A673 (cell line): Measurements from ENCODE around the gene LRP1B. TPM values are rescaled to one million over a fixed set of nuclear protein-coding genes. Genes with fewer than 3 reads are reported as not detected.

Experiments used
- BruUV-seq: library from RNA; stranded (reverse); fragments of 400-500 nt; replicated peaks from 2 replicates; lab custom pipeline; 2021; lab: Mats Ljungman, UMichigan
- CTCF ChIA-PET: fragments of 300-600 bp; sonication (Branson Sonifier 250); formaldehyde crosslinking; loops from one replicate; lab custom pipeline; 2022; ENCODE audit warnings: antibody characterized with exemption; lab: Charles Lee
- POLR2A ChIA-PET: fragments of 300-600 bp; sonication (Branson Sonifier 250); formaldehyde crosslinking; loops from one replicate; lab custom pipeline; 2022; ENCODE audit warnings: antibody characterized with exemption; ENCODE audit not compliant: low non-redundant PET; lab: Charles Lee
- DNase-seq: peaks from one replicate; pipeline ENCODE4 v3.0.0-alpha.2; 2015; ENCODE audit warnings: low spot score
- H3K27ac ChIP-seq: fragments of 200-600 bp; sonication (generic); 2 replicates; pipeline ENCODE4 v1.5.1; 2016; ENCODE audit warnings: mixed run types, low read depth, mild to moderate bottlenecking, mixed read lengths, antibody characterized with exemption, low read length; ENCODE audit not compliant: poor library complexity, severe bottlenecking
- H3K27me3 ChIP-seq: fragments of 200-600 bp; sonication (generic); replicated peaks from 2 replicates; pipeline ENCODE4 v1.6.1; 2017; ENCODE audit warnings: mixed run types, low read depth, mild to moderate bottlenecking, mixed read lengths, antibody characterized with exemption, low read length; ENCODE audit not compliant: insufficient read depth, poor library complexity
- H3K36me3 ChIP-seq: fragments of 200-600 bp; sonication (generic); 2 replicates; pipeline ENCODE4 v1.6.1; 2016; ENCODE audit warnings: mixed run types, mild to moderate bottlenecking, mixed read lengths, antibody characterized with exemption, low read length; ENCODE audit not compliant: insufficient read depth, poor library complexity, severe bottlenecking
- H3K4me1 ChIP-seq: fragments of 200-600 bp; sonication (generic); 2 replicates; pipeline ENCODE4 v1.6.1; 2017; ENCODE audit warnings: mixed run types, mild to moderate bottlenecking, mixed read lengths, antibody characterized with exemption, low read length; ENCODE audit not compliant: insufficient read depth, poor library complexity, severe bottlenecking
- H3K4me3 ChIP-seq: fragments of 200-600 bp; sonication (generic); 2 replicates; pipeline ENCODE4 v1.5.1; 2016; ENCODE audit warnings: low read depth, mixed run types, mild to moderate bottlenecking, mixed read lengths, low read length; ENCODE audit not compliant: poor library complexity, severe bottlenecking
- H3K9me3 ChIP-seq: fragments of 200-600 bp; sonication (generic); 2 replicates; pipeline ENCODE4 v1.6.1; 2016; ENCODE audit warnings: mixed run types, low read depth, mild to moderate bottlenecking, mixed read lengths, antibody characterized with exemption, low read length; ENCODE audit not compliant: poor library complexity, severe bottlenecking
- CTCF ChIP-seq: fragments of 300-800, 200-600 bp; sonication (generic); conservative IDR thresholded peaks from 2 replicates; pipeline ENCODE4 v1.5.1; 2017; ENCODE audit warnings: low read depth, mild to moderate bottlenecking, antibody characterized with exemption, low read length, moderate library complexity, mixed read lengths
- EZH2 ChIP-seq: fragments of 200-600 bp; sonication (generic); IDR thresholded peaks from 2 replicates; pipeline ENCODE4 v1.6.1; 2017; ENCODE audit warnings: borderline replicate concordance, low read depth, mild to moderate bottlenecking, mixed read lengths, antibody characterized with exemption, low read length; ENCODE audit not compliant: poor library complexity, severe bottlenecking
- intact Hi-C: fragments of 100-400 bp; cut with micrococcal nuclease; formaldehyde crosslinking; loops from one replicate; pipeline ENCODE4 v1.10.0; 2022; ENCODE audit not compliant: unreplicated experiment
- total RNA-seq: library from RNA; stranded (reverse); gene quantifications from 2 replicates; pipeline ENCODE4 v1.2.3, GENCODE V29; 2021

LRP1B gene
- total RNA-seq, 1 experiment from 2014 or later, result 9.9 TPM

- no peaks in the 10 kb centered on the region for H3K27me3 ChIP-seq
- no peaks in the 10 kb centered on the region for H3K36me3 ChIP-seq
- peak; percentile 10 for DNase-seq
- no peaks in the 10 kb centered on the region for H3K9me3 ChIP-seq
- CTCF ChIA-PET, result no interaction called here
- H3K4me3 ChIP-seq, result no peak overlapping the region
- no TSS peak for BruUV-seq
- H3K4me1 ChIP-seq, result no peaks in the 10 kb centered on the region
- POLR2A ChIA-PET, result no interaction called here
- intact Hi-C loops, result no loop called here
- no peak overlapping the region for H3K27ac ChIP-seq
- TF ChIP-seq CTCF (no peak), EZH2 (no peak)
Measured at GRCh38 chr2:140990416-140990815, 1140.4 kb downstream of the LRP1B start.

GRCh38 chr2:140988597-140988996, 1142.2 kb downstream of the LRP1B start:
- Histone ChIP-seq H3K4me1 (no peaks in the 10 kb centered on the region), H3K27me3 (no peaks in the 10 kb centered on the region), H3K36me3 (no peaks in the 10 kb centered on the region), H3K27ac (no peak overlapping the region), H3K4me3 (no peak overlapping the region), H3K9me3 (no peaks in the 10 kb centered on the region)
- intact Hi-C loops, result no loop called here
- ChIA-PET POLR2A (no interaction called here), CTCF (no interaction called here)
- no TSS peak for BruUV-seq
- TF ChIP-seq CTCF (no peak), EZH2 (no peak)
- no peak for DNase-seq

GRCh38 chr2:140986456-140986855, 1144.4 kb downstream of the LRP1B start:
- TF ChIP-seq EZH2 (no peak), CTCF (no peak)
- intact Hi-C loops, result no loop called here
- CTCF ChIA-PET, result no interaction called here
- Histone ChIP-seq H3K9me3 (no peaks in the 10 kb centered on the region), H3K4me3 (no peak overlapping the region), H3K27ac (no peak overlapping the region), H3K27me3 (no peaks in the 10 kb centered on the region), H3K36me3 (no peaks in the 10 kb centered on the region), H3K4me1 (no peaks in the 10 kb centered on the region)
- no peak for DNase-seq
- POLR2A ChIA-PET, result no interaction called here
- no TSS peak for BruUV-seq
